Retina (tissue), 1 donor: Measurements from ENCODE around the gene GKAP1.
A peak's percentile ranks its signal among the peaks of the same experiment; 100 is the strongest.
"Not testable (repeated sequence)": the region's sequence is repeated elsewhere in the genome, so short reads cannot be mapped to it uniquely, and the experiment has no call there.

Experiments used
- DNase-seq: peaks from one replicate; pipeline ENCODE4 v3.0.0-alpha.2; 2016

Gene GKAP1

DNA sequence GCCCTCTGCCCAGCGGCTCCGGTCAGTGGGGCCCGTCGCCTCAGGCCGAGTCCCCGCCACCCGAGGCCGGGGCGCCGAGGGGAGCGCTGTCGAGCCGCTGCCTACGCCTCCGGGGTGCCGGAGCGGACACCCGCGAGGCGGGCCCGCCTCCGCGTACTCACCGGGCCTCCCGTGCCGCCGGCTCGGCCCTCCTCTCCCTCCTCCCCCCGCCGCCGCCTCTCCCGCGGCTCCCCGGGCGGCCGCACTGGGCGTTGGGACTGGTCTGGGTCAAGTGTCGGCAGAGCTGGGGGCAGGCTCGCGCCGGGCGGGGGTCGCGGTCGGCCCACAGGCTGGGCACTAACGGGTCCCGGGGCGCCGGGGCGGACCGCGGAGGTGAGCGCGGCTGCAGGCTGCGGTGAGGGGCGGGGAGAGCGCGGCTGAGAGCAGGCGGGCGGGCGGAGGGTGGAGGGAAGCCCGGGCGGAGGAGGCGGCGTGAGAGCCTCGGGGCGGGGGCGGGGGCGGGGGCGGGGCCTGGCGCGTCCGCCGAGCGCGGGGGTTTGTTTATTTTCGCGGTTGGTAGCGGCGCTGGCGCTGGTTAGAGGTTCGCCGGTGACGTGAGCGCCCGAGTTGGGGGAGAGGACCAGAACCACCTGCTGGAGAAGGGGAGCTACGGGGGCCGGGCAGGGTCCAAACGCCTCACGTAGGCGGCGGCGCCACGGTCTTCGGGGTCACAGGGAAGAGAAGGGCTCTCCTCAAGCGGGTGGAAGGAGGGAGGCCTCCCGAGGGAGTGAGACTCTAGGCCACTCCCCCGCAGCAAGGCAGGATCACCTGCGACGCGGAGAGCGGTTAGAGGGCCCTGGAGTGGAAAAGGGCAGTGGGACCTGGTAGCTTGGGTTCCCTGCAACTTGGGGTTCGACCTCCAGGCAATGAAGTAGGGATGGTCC lies at the start of gene GKAP1:
TSS of gene GKAP1 (minus strand) at position 414 of the 923 bp plus-strand sequence. CDS start 11,252 bp downstream, outside the sequence.
- peak; percentile 84 for DNase-seq

- not testable (repeated sequence) for DNase-seq
Observed at GRCh38 chr9:83849895-83850294, 32.3 kb upstream of the GKAP1 start.

GRCh38 chr9:83837070-83837643 lies 19.6 kb upstream of the GKAP1 start:
- DNase-seq = not testable (repeated sequence)

DNA sequence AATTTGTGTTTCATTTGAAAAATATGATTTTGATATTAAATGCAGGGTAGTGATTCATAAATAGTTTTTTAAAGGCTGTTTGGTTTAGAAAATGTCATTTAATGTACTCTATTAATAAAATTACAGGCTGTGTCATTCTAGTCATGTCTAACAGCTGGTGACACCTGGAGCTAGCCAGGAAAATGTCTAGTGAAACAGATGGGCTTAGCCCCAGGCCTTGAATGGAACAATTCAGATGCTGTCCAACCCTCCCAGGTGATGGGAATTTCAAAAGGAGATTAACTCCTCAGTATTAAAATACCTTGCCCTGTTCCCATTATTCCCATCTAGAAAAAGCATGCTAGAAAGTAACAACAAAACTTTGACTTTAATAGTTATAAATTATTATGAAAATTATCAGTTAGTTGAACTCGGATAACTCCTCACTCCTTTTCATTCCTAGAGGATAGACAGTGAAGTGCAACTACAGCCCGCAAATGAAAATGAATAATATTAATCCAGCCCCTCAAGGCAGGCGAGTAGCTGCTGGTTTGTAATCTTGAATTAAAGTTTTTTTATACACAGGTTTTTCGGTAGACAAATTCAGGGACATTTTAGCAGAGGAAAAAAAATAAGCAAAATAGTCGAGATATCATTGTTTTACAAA lies 13.0 kb upstream of the GKAP1 start:
- not testable (repeated sequence) for DNase-seq

- not testable (repeated sequence) for DNase-seq
Observed at GRCh38 chr9:83824986-83825623, 7.5 kb upstream of the GKAP1 start.

- not testable (repeated sequence) for DNase-seq
Observed at GRCh38 chr9:83817011-83817355, 586 bp downstream of the GKAP1 start.

- DNase-seq = not testable (repeated sequence)
Observed at GRCh38 chr9:83815120-83815519, 2.4 kb downstream of the GKAP1 start.

GRCh38 chr9:83809213-83809612 lies 8.4 kb downstream of the GKAP1 start:
- DNase-seq = not testable (repeated sequence)

DNA sequence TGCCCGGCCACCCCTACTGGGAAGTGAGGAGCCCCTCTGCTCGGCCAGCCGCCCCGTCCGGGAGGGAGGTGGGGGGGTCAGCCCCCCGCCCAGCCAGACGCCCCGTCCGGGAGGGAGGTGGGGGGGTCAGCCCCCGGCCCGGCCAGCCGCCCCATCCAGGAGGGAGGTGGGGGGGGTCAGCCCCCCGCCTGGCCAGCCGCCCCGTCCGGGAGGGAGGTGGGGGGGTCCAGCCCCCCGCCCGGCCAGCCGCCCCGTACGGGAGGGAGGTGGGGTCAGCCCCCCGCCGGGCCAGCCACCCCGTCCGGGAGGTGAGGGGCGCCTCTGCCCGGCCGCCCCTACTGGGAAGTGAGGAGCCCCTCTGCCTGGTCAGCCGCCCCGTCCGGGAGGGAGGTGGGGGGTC lies 13.1 kb downstream of the GKAP1 start:
- DNase-seq = not testable (repeated sequence)

DNA sequence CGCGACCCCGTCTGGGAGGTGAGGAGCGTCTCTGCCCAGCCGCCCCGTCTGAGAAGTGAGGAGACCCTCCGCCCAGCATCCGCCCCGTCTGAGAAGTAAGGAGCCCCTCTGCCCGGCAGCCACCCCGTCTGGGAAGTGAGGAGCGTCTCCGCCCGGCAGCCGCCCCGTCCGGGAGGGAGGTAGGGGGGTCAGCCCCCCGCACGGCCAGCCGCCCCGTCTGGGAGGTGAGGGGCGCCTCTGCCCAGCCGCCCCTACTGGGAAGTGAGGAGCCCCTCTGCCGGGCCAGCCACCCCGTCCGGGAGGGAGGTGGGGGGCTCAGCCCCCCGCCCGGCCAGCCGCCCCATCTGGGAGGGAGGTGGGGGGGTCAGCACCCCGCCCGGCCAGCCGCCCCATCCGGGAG lies 13.6 kb downstream of the GKAP1 start:
- DNase-seq = not testable (repeated sequence)

GRCh38 chr9:83800236-83801033 lies 17.1 kb downstream of the GKAP1 start:
- DNase-seq = no peak

GRCh38 chr9:83794051-83794450 lies 23.5 kb downstream of the GKAP1 start:
- no peak for DNase-seq

GRCh38 chr9:83792746-83793145 lies 24.8 kb downstream of the GKAP1 start:
- DNase-seq = no peak

DNA sequence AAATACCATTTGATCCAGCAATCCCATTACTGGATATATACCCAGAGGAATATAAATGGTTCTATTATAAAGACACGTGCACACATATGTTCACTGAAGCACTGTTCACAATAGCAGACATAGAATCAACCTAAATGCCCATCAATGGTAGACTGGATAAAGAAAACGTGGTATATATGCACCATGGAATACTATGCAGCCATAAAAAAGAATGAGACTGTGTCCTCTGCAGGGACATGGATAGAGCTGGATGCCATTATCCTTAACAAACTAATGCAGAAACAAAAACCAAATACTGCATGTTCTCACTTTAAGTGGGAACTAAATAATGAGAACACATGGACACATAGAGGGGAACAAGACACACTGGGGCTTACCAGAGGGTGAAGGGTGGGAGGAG lies 39.4 kb downstream of the GKAP1 start:
- DNase-seq = no peak

- DNase-seq = no peak
Observed at GRCh38 chr9:83775932-83776331, 41.6 kb downstream of the GKAP1 start.

DNA sequence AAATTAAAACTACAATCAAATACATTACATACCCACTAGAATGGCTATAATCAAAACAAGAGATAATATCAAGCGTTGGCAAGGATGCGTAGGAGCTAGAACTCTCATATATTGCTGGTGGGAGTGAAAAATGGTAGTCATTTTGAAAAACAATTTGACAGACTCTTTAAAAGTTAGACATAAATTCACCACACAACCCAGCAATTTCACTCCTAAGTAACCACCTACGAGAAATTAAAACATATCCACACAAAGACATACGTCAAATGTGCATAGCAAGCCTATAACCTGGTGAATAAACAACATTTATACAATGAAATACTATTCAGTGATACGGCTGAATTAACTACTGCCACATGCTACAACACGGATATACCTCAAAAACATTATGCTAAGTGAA lies 44.7 kb downstream of the GKAP1 start:
- no peak for DNase-seq

GRCh38 chr9:83765376-83765775 lies 52.2 kb downstream of the GKAP1 start:
- DNase-seq = no peak

DNA sequence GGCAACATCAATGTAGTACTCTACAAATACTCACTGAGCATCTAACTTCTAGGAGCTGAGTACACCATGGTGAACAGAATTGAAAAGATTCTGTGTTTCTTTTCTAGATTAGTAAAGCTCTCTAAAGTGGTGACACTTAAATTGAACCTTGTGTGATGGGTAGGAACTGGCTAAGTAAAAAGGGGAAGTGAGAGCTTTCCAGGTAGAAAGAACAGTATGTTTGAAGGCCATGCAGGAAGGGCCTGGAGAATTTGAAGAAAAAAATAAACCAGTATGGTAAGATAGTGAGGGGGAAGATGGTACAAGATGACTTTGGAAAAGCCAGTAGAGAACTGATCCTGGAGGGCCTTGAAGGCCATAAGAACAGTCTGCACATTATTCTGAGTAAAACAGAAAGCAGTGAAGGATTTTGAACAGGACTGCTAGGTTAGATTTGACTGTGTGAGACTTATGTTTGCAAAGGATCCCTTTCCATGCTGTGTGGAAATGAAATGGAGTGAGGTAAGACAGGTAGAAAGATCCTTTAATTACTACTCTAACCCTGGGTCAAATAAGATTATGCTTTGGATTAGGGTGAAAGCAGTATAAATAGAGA lies 63.1 kb downstream of the GKAP1 start:
- no peak for DNase-seq

GRCh38 chr9:83749706-83750105 lies 67.9 kb downstream of the GKAP1 start:
- DNase-seq = no peak

DNA sequence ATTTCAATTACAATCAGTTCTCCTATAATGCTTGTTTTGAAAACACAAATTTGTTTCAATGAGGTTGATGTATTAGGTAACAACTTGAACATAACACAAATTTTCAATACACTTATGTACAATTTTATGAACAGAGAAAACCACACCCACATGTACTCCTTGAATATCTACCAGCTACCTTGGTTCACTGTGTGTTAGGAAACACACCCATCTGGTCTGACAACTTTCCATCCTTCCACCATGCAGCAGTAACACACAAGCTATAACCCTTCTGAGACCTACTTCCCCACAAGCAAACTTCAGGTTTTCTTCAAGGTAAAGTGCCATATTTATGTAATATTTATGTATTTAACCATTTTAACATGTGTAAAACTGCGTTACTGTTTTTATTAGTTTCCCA lies 73.4 kb downstream of the GKAP1 start:
- no peak for DNase-seq

- no peak for DNase-seq
Observed at GRCh38 chr9:83733739-83734138, 83.8 kb downstream of the GKAP1 start.
